SU-DHL-6 (cell line): ENCODE measurements around the gene ARRB1.
"Not testable (repeated sequence)": the region's sequence is repeated elsewhere in the genome, so short reads cannot be mapped to it uniquely, and the experiment has no call there.

Experiments used
- H2AFZ ChIP-seq: fragments of 200-600 bp; sonication (generic); 2 replicates; pipeline ENCODE4 v1.6.1; 2014; ENCODE audit warnings: low read depth, mild to moderate bottlenecking, moderate library complexity, mixed read lengths, antibody characterized with exemption, low read length; ENCODE audit not compliant: severe bottlenecking
- H3F3A ChIP-seq: fragments of 200-600 bp; shearing (Covaris generic); 2 replicates; pipeline ENCODE4 v1.6.0; 2016; ENCODE audit warnings: antibody characterized with exemption, mild to moderate bottlenecking; ENCODE audit not compliant: insufficient read depth
- H3K27ac ChIP-seq: fragments of 200-600 bp; sonication (generic); 2 replicates; pipeline ENCODE4 v1.5.1; 2016; ENCODE audit warnings: low read depth, mild to moderate bottlenecking, low read length, moderate library complexity, mixed read lengths
- H3K27me3 ChIP-seq: fragments of 200-600 bp; sonication (generic), shearing (Covaris generic); 2 replicates; pipeline ENCODE4 v1.6.0; 2014; ENCODE audit warnings: mild to moderate bottlenecking, low read length
- H3K36me3 ChIP-seq: fragments of 200-600 bp; sonication (generic); 2 replicates; pipeline ENCODE4 v1.6.1; 2014; ENCODE audit warnings: mild to moderate bottlenecking, low read length, mixed read lengths
- H3K4me2 ChIP-seq: fragments of 300-600, 200-600 bp; shearing (Covaris generic), sonication (generic); 2 replicates; pipeline ENCODE4 v1.6.0; 2014; ENCODE audit warnings: low read length, low read depth, mild to moderate bottlenecking; ENCODE audit not compliant: poor library complexity, severe bottlenecking
- H3K4me3 ChIP-seq: fragments of 200-600 bp; sonication (generic); 2 replicates; pipeline ENCODE4 v1.5.1; 2014; ENCODE audit warnings: antibody characterized with exemption, low read length, mild to moderate bottlenecking, mixed read lengths; ENCODE audit not compliant: insufficient read depth, poor library complexity, severe bottlenecking
- H3K79me2 ChIP-seq: fragments of 200-600 bp; sonication (generic); 2 replicates; pipeline ENCODE4 v1.6.1; 2014; ENCODE audit warnings: mild to moderate bottlenecking, low read length, moderate library complexity; ENCODE audit not compliant: insufficient read depth
- H3K9ac ChIP-seq: fragments of 200-600 bp; sonication (generic); 2 replicates; pipeline ENCODE4 v1.7.0; 2014; ENCODE audit warnings: mild to moderate bottlenecking, low read length
- H3K9me2 ChIP-seq: fragments of 200-600 bp; sonication (generic); replicated peaks from 2 replicates; pipeline ENCODE4 v1.6.1; 2014; ENCODE audit warnings: low read length; ENCODE audit not compliant: insufficient read depth
- H3K9me3 ChIP-seq: fragments of 200-600 bp; sonication (generic); 2 replicates; pipeline ENCODE4 v1.6.1; 2014; ENCODE audit warnings: low read length, mixed read lengths; ENCODE audit not compliant: insufficient read depth
- H4K20me1 ChIP-seq: fragments of 200-600 bp; sonication (generic); 2 replicates; pipeline ENCODE4 v1.6.1; 2014; ENCODE audit warnings: low read depth, mild to moderate bottlenecking, antibody characterized with exemption, low read length, moderate library complexity, mixed read lengths
- CTCF ChIP-seq: fragments of 200-600 bp; sonication (generic); IDR thresholded peaks from one replicate; pipeline ENCODE4 v1.5.1; 2017; ENCODE audit warnings: antibody characterized with exemption, mild to moderate bottlenecking, low read length, moderate library complexity; ENCODE audit not compliant: insufficient read depth, poor library complexity, severe bottlenecking
- EZH2phosphoT487 ChIP-seq: fragments of 200-600 bp; sonication (generic), shearing (Covaris generic); conservative IDR thresholded peaks from 2 replicates; pipeline ENCODE4 v1.6.1; 2018; ENCODE audit warnings: mild to moderate bottlenecking, antibody characterized with exemption, low read length, moderate library complexity, mixed read lengths

The ARRB1 gene

GRCh38 chr11:75306529-75306928 lies 44.9 kb downstream of the ARRB1 start:
- Histone ChIP-seq H2AFZ (no peak overlapping the region), H3K79me2 (no peaks in the 10 kb centered on the region)
- no peak for TF ChIP-seq EZH2phosphoT487
- TF ChIP-seq CTCF = no peak

GRCh38 chr11:75305993-75306392 lies 45.5 kb downstream of the ARRB1 start:
- Histone ChIP-seq H3K36me3 (no peaks in the 10 kb centered on the region), H3K4me2 (no peak overlapping the region), H3K79me2 (no peaks in the 10 kb centered on the region)

More at GRCh38 chr11:75306529-75306928, 44.9 kb downstream of the ARRB1 start:
- no peaks in the 10 kb centered on the region for H3K36me3 ChIP-seq
- H4K20me1 ChIP-seq = no peaks in the 10 kb centered on the region
- H3K9me2 ChIP-seq = no peaks in the 10 kb centered on the region
- H3K9ac ChIP-seq = no peak overlapping the region
- no peak overlapping the region for H3K4me3 ChIP-seq
- H3K4me2 ChIP-seq = no peak overlapping the region
- no peaks in the 10 kb centered on the region for H3K9me3 ChIP-seq
- no peaks in the 10 kb centered on the region for H3K27me3 ChIP-seq
- H3F3A ChIP-seq = no peaks in the 10 kb centered on the region
- H3K27ac ChIP-seq = no peak overlapping the region

GRCh38 chr11:75305452-75305851 lies 46.0 kb downstream of the ARRB1 start:
- Histone ChIP-seq H3K4me2 (no peak overlapping the region), H3K27me3 (no peaks in the 10 kb centered on the region), H3K9me2 (no peaks in the 10 kb centered on the region), H2AFZ (no peak overlapping the region), H3K27ac (no peak overlapping the region), H3K9me3 (no peaks in the 10 kb centered on the region), H3K79me2 (no peaks in the 10 kb centered on the region), H3F3A (no peaks in the 10 kb centered on the region), H3K9ac (no peak overlapping the region), H3K4me3 (no peak overlapping the region), H3K36me3 (no peaks in the 10 kb centered on the region), H4K20me1 (no peaks in the 10 kb centered on the region)
- no peak for TF ChIP-seq CTCF
- TF ChIP-seq EZH2phosphoT487 = no peak

More at GRCh38 chr11:75305993-75306392, 45.5 kb downstream of the ARRB1 start:
- Histone ChIP-seq H2AFZ (no peak overlapping the region), H4K20me1 (no peaks in the 10 kb centered on the region), H3K4me3 (no peak overlapping the region), H3F3A (no peaks in the 10 kb centered on the region), H3K9me3 (no peaks in the 10 kb centered on the region), H3K9ac (no peak overlapping the region), H3K27me3 (no peaks in the 10 kb centered on the region), H3K27ac (no peak overlapping the region), H3K9me2 (no peaks in the 10 kb centered on the region)
- TF ChIP-seq CTCF (no peak), EZH2phosphoT487 (no peak)

GRCh38 chr11:75304941-75305340 lies 46.5 kb downstream of the ARRB1 start:
- not testable (repeated sequence) for H3F3A ChIP-seq, H3K27ac ChIP-seq, H3K79me2 ChIP-seq, H3K9me2 ChIP-seq, H3K9ac ChIP-seq, H3K36me3 ChIP-seq, H2AFZ ChIP-seq, H3K4me3 ChIP-seq, H3K27me3 ChIP-seq, H3K9me3 ChIP-seq, H3K4me2 ChIP-seq, H4K20me1 ChIP-seq
